Central memory CD8-positive, alpha-beta T cell (primary cell): ENCODE data around the gene S100A3.

Source experiments
- ATAC-seq: fragments of 150-1000 bp; cut with Tn5 transposase; replicated peaks from 2 replicates; pipeline ENCODE4 v1.10.0; 2022; ENCODE audit warnings: mild to moderate bottlenecking, moderate FRiP score, moderate number of reproducible peaks; ENCODE audit not compliant: poor library complexity, severe bottlenecking; ENCODE audit errors: extremely low read depth
- DNase-seq, 2 donors: peaks; one replicate each; pipeline ENCODE4 v3.0.0; 2021; ENCODE audit warnings: low spot score in 2 of 2
- H3K27ac Mint-ChIP-seq: one replicate; pipeline ENCODE4 v1.8.0; 2022; ENCODE audit warnings: low read depth, mild to moderate bottlenecking, moderate library complexity, mixed read lengths
- H3K27me3 Mint-ChIP-seq: one replicate; pipeline ENCODE4 v1.8.0; 2022; ENCODE audit warnings: mixed read lengths
- H3K36me3 Mint-ChIP-seq: one replicate; pipeline ENCODE4 v1.8.0; 2022; ENCODE audit warnings: mild to moderate bottlenecking, moderate library complexity, mixed read lengths; ENCODE audit not compliant: insufficient read depth
- H3K4me1 Mint-ChIP-seq: one replicate; pipeline ENCODE4 v1.8.0; 2022; ENCODE audit warnings: mixed read lengths
- H3K4me3 Mint-ChIP-seq: one replicate; pipeline ENCODE4 v1.8.0; 2022; ENCODE audit warnings: mild to moderate bottlenecking, moderate library complexity, mixed read lengths
- H3K9me3 Mint-ChIP-seq: one replicate; pipeline ENCODE4 v1.8.0; 2022; ENCODE audit warnings: mixed read lengths

Gene S100A3

DNA sequence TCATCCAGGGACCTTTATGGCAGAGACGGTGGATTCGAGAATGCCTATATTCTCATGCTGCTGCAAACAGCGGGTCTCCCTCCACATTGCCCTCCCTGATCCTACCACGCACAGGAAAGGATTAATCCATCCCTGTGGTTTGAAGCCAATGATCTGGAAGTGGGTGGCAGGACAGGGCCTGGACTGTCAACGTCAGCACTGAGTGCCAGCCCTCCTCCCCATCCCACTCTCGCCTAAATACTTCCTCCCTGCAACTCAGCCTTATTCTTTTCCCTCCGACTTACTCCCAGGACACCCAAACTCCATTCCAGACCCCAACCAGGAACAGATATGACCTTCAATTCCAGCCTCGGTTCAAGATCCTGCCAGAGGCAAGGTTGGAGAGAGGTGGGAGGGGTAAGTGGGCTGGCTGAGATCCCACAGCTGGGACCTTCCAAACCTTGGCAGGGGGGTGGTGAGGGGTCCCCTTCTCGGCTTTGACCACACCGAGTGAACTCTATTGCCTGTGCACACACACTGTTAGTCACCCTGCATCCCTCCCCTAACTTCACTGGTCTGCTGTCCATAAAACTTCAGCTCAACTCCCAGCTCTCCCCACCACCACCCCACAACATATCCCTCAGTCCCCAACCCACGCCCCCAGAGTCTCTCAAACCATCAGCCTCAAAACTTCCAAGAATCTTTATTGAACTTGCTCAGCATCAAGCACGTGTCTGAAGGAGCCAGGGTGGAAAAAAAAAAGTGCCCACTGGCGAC is 5.9 kb downstream of the S100A3 start:
- H3K9me3 Mint-ChIP-seq: no peaks in the 10 kb centered on the region
- DNase-seq (no peak), ATAC-seq (no peak)
- peak overlapping the region; percentile 89 for H3K27ac Mint-ChIP-seq
- peak overlapping the region; percentile 94 for H3K4me3 Mint-ChIP-seq
- H3K36me3 Mint-ChIP-seq: peaks cover 27% of the 10 kb centered on the region
- no peaks in the 10 kb centered on the region for H3K27me3 Mint-ChIP-seq
- peaks cover 73% of the 10 kb centered on the region for H3K4me1 Mint-ChIP-seq

DNA sequence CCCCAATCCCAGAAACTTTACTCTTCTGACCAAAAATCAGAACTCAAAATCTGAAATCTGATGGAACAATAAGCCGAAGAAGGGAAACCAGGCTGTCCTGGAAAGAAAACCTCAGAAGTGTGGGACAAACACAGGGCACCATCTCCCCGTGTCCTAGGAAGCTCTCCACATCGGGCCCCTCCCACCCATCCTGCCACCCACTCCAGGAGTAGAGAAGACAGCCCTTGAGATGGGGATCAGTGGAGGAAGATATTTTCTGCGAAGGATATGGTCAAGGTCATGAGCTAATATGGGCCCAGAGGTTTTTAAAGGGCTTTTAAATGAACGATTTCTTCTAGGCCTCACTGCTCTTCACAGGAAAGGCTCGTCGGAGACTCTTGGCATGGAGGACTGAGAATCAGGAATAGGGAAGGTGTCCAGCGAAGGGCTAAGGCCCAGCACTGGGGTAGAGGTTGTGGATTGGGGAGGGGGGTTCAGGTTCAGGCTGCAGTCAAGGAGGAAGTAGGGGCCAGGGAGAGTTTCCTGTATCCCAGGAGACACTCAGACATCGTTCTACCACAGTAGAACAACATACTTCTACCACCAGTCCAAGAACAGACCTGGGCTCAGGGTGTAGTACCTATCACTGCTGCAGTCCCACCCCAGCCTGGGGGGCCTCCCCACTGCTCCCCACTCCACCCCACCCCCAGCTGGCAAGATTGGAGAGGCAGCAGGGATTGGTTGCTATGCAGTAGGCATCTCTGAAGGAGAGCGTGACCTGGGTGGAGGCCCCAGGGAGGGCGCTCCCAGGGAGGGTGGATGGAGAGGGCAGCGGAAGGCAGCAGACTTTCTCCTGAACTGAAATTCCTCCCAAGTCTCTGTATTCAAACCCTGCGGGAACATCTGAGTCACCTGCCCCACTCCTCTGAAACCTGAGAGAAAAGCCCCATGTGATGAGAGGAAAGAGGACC is 7.1 kb downstream of the S100A3 start:
- no peak for DNase-seq
- H3K36me3 Mint-ChIP-seq: peaks cover 27% of the 10 kb centered on the region
- H3K27me3 Mint-ChIP-seq: no peaks in the 10 kb centered on the region
- H3K9me3 Mint-ChIP-seq: no peaks in the 10 kb centered on the region
- peaks cover 75% of the 10 kb centered on the region for H3K4me1 Mint-ChIP-seq
- peak overlapping the region; percentile 89 for H3K27ac Mint-ChIP-seq
- ATAC-seq: no peak
- H3K4me3 Mint-ChIP-seq: peak overlapping the region; percentile 65

DNA sequence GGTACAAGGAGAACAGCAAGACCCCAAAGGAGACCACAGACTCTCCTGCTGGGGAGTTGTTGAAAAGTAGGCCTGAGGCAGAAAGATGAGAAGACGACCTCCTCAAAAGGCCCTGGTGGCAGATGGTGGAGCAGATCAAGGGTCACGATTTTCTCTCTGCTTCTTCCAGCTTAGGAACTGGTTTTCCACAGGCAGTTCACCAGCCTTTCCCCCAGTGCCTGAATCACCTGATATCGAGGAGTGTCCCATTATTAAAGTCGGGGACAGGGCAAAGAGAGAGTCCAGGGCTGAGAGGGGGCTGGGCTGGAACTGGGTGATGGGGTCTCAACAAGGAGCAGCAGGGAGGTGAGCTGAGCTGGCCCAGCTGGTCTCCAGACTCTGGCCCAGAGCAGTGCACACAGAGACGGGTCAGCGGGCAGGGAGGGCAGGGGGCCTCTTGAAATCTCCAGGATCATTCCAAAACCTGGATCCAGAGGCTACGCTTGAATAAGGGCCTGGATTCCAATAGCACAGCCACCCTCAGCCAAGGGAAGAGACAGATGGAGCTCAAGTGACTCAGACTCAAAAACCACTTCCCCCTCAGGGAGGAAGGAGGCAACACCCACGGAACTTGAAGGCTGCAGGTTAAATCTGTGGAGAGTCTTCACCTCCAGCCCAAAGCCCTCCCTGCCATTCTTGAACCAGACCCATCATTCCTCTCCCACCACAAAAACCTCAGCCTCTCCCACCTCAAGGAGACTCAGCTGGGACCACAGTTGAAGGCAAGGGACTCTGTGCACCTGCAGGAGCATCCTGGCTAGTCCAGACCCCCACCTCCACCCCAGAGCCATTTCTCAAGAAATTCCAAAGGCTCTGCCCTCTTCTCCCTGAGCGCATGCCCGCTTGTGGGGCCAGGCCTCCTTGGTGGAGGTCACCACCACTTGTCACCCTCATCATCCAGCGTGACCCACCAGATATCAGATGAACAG is 8.4 kb downstream of the S100A3 start, which contains the start of gene S100A5:
Gene S100A5 (minus strand): TSS at position 541 of the 968 bp plus-strand sequence. CDS start 743 bp downstream, outside the sequence.
- Mint-ChIP-seq H3K4me3 (peak within 1 kb of the TSS; percentile 65), H3K27me3 (no peaks in the 10 kb centered on the region), H3K36me3 (peaks cover 33% of the 10 kb centered on the region), H3K9me3 (no peaks in the 10 kb centered on the region), H3K27ac (peak within 1 kb of the TSS; percentile 89), H3K4me1 (peaks cover 72% of the 10 kb centered on the region)
- no peak for DNase-seq
- no peak for ATAC-seq

DNA sequence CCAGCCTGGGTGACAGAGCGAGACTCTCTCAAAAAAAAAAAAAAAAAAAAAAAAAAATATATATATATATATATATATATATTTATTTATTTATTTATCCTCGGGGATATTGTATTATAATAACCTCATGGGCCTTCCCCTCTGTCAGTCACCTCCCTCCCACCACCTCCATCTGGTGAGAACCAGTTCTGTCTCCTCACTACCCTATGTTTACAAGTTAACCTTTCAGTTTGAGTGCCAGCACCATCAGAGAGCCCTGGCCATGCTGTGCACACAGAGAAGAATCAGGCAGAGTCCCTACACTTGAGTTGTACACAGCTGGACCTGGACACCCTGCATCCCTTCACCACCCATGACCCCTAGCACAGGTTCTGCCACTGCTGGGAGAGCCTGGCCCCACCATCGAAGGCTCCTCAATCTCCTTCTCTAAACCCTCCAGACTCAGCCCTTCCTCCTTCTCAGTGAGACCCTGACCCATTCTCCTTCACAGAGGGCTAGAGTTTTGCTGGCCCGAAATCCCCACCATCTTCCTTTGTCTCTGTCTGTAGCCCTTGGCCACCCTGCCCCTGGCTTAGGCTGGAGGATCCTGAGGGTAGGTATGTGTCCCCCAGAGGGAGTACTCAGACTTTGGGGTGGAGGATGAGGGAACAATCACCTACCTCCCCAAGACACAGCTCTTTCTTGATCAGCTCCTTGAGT is 9.5 kb downstream of the S100A3 start:
- peak overlapping the region; percentile 89 for H3K27ac Mint-ChIP-seq
- ATAC-seq (no peak), DNase-seq (no peak)
- no peaks in the 10 kb centered on the region for H3K9me3 Mint-ChIP-seq
- no peaks in the 10 kb centered on the region for H3K27me3 Mint-ChIP-seq
- peak overlapping the region; percentile 65 for H3K4me3 Mint-ChIP-seq
- H3K36me3 Mint-ChIP-seq: peaks cover 29% of the 10 kb centered on the region
- H3K4me1 Mint-ChIP-seq: peaks cover 71% of the 10 kb centered on the region

DNA sequence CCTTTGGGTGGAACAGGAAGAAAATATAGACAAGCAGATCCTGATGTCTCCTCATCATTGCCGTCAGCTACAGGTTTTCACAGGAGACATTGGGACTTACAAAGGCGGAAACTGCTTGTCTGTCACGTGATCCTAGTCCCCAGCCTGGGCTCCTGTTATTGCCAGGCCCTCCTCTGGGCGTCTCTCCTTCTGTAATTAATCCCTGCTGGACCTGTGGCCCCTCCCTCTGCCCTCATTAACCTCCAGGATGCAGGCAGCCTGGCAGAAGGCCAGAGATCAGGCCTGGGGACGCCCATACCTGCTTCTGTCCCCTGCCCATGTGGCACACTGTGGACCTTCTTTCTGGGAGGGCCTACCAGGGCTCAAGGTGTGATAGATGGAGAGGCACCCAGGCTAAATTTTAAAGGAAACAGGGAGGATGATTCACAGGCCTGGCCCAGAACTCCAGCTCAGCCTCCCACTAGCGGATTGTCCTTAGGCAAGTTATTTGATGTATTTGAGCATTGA is 10.7 kb downstream of the S100A3 start:
- Mint-ChIP-seq H3K27me3 (no peaks in the 10 kb centered on the region), H3K4me1 (peaks cover 73% of the 10 kb centered on the region), H3K27ac (no peak overlapping the region), H3K36me3 (peaks cover 25% of the 10 kb centered on the region), H3K4me3 (peak overlapping the region; percentile 91), H3K9me3 (no peaks in the 10 kb centered on the region)
- no peak for DNase-seq
- ATAC-seq: no peak

DNA sequence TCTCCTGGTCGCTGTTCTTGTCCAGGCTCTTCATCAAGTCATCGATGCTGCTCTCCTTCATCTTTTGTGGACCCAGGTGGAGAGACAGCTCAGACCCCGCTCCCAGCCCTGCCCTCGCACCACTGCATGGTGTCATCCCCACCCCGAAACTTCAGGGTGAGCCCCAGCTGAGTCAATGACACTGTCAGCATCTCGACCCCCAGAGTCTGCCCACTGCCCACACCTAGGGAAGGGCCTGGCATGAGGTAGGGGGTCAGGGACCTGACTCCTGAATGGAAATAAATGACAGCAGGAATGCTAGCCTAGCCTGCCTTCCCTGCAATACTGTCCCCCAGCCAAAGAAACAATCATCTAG is 11.7 kb downstream of the S100A3 start:
- no peak for ATAC-seq
- H3K27me3 Mint-ChIP-seq: no peaks in the 10 kb centered on the region
- H3K9me3 Mint-ChIP-seq: no peaks in the 10 kb centered on the region
- peaks cover 20% of the 10 kb centered on the region for H3K36me3 Mint-ChIP-seq
- H3K4me3 Mint-ChIP-seq: peak overlapping the region; percentile 91
- no peak for DNase-seq
- no peak overlapping the region for H3K27ac Mint-ChIP-seq
- H3K4me1 Mint-ChIP-seq: peaks cover 73% of the 10 kb centered on the region

DNA sequence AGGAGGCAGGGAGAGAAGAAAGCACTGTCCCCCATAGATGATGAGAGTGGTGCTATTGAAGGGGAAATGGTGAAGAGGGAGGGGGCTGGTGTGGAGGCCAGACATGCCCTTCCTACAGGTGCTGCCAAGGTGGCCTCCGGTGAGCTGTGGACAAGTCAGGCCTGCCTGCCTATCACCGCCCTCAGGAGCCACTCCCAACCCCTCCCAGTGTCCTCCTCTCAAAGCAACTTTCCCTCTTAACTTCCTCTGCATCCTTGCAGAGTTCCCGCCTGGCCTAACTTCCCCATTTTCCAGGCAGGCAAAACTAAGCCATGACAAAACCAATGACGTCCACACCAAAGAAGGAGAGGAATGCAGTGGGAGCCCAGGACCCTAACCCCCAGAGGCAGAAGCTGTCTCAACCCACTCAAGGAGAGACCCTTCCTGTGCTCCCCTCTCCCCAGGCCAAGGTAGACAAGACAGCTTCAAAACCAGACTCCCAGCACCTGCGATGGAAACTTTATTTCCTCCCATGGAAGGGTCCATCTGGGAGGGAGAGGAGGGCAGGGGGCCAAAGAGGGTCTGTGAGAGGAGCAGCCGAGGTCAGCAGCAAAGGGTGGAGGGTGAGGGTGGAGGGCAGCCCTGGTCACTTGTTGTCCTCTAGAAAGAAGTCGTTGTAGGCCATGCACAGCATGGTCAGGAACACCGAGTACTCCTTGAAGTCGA is 12.2 kb downstream of the S100A3 start:
- Mint-ChIP-seq H3K36me3 (peaks cover 20% of the 10 kb centered on the region), H3K27me3 (no peaks in the 10 kb centered on the region), H3K27ac (peak overlapping the region; percentile 93), H3K4me3 (peak overlapping the region; percentile 91), H3K4me1 (peaks cover 74% of the 10 kb centered on the region), H3K9me3 (no peaks in the 10 kb centered on the region)
- ATAC-seq (no peak), DNase-seq (no peak)

DNA sequence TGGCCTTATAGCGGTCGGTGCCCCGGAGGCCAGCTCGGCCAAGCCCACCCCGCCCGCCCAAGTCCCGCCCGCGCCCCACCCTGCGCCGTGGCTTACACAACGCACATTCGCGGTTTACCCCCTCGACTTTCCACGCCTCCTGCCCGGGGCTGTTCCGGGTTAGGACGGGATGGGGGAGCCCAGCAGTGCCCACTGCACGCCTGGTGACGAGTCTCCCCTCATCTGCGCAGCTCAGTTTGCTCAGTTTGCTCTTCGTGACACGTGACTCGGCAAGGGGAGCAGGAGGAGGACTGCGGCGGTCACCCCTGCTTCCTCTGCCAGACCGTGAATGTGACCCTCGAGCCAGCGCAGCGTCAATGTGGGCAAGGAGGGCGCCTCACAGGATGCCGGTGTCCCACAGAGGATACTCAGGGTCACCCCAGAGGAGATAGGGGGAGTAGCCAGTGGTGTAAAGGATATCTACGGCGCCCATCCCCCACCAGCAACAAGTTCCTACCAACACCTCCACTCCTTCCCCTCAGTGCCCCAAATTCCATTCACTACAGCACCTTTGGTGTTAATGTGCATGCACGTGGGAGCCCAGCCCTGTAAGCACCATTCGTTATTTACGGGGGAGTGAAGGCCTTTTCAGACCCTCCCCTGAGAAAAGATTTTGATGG is 12.9 kb downstream of the S100A3 start:
- Mint-ChIP-seq H3K9me3 (no peaks in the 10 kb centered on the region), H3K4me1 (peaks cover 71% of the 10 kb centered on the region), H3K27ac (peak overlapping the region; percentile 93), H3K36me3 (peaks cover 18% of the 10 kb centered on the region), H3K4me3 (peak overlapping the region; percentile 91), H3K27me3 (no peaks in the 10 kb centered on the region)
- DNase-seq: peak; percentile 75 to 84
- ATAC-seq: peak; percentile 89

DNA sequence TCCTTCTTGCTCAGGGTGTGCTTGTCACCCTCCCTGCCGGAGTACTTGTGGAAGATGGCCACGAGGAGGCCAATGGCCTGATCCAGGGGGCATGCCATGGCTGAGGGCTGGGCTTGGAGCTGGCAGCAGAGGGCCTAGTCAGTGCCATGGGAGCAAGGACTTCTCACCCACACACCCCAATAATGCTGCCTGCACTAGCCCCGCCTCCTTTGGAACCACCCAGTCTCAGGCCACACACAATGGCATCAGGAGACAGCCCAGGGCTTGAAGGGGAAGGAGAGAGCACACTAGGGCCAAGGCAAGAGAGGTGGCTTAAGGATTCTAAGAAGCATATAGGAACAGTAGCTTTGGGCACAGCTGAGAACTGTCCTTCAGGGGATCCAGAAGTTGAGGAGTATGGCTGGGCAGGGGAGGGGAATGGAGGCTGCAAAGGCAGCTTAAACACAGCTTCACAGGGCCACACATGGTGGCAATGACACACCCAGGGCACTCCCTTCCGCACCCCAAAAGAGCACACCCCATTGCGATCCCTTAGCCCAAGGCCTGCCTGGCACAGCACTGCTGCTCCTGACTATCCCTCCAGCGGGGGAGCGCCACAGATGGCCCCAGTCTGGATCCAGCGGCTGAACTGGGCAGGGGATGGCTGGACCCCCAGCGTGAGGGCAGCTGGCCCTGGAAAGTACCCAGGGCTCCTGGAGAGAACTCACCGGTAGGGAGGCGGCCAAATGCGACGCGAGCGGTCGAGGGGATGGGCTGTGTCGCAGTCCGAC is 13.6 kb downstream of the S100A3 start, which contains the start of gene S100A6:
Gene S100A6 (minus strand): TSS at position 750 of the 770 bp plus-strand sequence. CDS start 652 bp downstream, at position 98.
- no peaks in the 10 kb centered on the region for H3K9me3 Mint-ChIP-seq
- H3K4me1 Mint-ChIP-seq: peaks cover 64% of the 10 kb centered on the region
- H3K4me3 Mint-ChIP-seq: peak within 1 kb of the TSS; percentile 91
- peaks cover 18% of the 10 kb centered on the region for H3K36me3 Mint-ChIP-seq
- H3K27me3 Mint-ChIP-seq: no peaks in the 10 kb centered on the region
- peak within 1 kb of the TSS; percentile 93 for H3K27ac Mint-ChIP-seq
- peak; percentile 55 for ATAC-seq
- DNase-seq: no peak

DNA sequence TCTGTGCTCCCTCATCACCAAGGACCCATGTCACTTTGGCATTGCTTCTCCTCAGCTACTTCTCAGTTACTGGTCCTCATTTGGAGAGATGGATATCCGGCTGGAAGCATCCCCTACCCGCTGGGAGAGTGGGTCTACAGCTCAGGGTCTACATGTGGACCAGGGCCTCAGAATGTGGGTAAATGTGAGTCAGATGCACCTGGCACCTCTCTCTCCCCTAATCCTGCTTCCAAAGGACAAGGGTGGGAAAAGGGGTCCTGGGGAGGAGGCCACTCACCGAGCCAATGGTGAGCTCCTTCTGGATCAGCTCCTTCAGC is 14.2 kb downstream of the S100A3 start:
- DNase-seq: no peak
- H3K27ac Mint-ChIP-seq: peak overlapping the region; percentile 93
- peak overlapping the region; percentile 91 for H3K4me3 Mint-ChIP-seq
- H3K9me3 Mint-ChIP-seq: no peaks in the 10 kb centered on the region
- no peak for ATAC-seq
- peaks cover 18% of the 10 kb centered on the region for H3K36me3 Mint-ChIP-seq
- H3K4me1 Mint-ChIP-seq: peaks cover 58% of the 10 kb centered on the region
- H3K27me3 Mint-ChIP-seq: no peaks in the 10 kb centered on the region
